NCI-H2196 treated with DMSO at 0.1 percent for 48 hours (cell line): Measurements from ENCODE around the gene APEH.
A peak's percentile ranks its signal among the peaks of the same experiment; 100 is the strongest.

ENCODE experiments used
- DNase-seq: peaks from one replicate; lab custom pipeline; 2025; ENCODE audit not compliant: unreplicated experiment; lab: John Stamatoyannopoulos, UW

Gene APEH

GRCh38 chr3:49723628-49724551 lies 49.7 kb downstream of the APEH start, which contains the start of gene GMPPB:
Gene GMPPB (minus strand): TSS chr3:49723951. CDS start chr3:49723726, 225 bp downstream.
- DNase-seq = peak; percentile 80

GRCh38 chr3:49724586-49724985 lies 50.4 kb downstream of the APEH start:
- DNase-seq = no peak

GRCh38 chr3:49725906-49726681 lies 51.9 kb downstream of the APEH start:
- DNase-seq = no peak

- no peak for DNase-seq
Measured at GRCh38 chr3:49727154-49727923, 53.2 kb downstream of the APEH start.

- no peak for DNase-seq
Measured at GRCh38 chr3:49727924-49728361, 53.8 kb downstream of the APEH start.

GRCh38 chr3:49729966-49730609 lies 55.9 kb downstream of the APEH start:
- no peak for DNase-seq

GRCh38 chr3:49732597-49732996 lies 58.4 kb downstream of the APEH start:
- DNase-seq = no peak

- no peak for DNase-seq
Measured at GRCh38 chr3:49733551-49733950, 59.4 kb downstream of the APEH start.
